ENCODE measurements around the gene ARL6IP4.
"Not testable (repeated sequence)": the region's sequence is repeated elsewhere in the genome, so short reads cannot be mapped to it uniquely, and the experiment has no call there.

The ARL6IP4 gene

DNA sequence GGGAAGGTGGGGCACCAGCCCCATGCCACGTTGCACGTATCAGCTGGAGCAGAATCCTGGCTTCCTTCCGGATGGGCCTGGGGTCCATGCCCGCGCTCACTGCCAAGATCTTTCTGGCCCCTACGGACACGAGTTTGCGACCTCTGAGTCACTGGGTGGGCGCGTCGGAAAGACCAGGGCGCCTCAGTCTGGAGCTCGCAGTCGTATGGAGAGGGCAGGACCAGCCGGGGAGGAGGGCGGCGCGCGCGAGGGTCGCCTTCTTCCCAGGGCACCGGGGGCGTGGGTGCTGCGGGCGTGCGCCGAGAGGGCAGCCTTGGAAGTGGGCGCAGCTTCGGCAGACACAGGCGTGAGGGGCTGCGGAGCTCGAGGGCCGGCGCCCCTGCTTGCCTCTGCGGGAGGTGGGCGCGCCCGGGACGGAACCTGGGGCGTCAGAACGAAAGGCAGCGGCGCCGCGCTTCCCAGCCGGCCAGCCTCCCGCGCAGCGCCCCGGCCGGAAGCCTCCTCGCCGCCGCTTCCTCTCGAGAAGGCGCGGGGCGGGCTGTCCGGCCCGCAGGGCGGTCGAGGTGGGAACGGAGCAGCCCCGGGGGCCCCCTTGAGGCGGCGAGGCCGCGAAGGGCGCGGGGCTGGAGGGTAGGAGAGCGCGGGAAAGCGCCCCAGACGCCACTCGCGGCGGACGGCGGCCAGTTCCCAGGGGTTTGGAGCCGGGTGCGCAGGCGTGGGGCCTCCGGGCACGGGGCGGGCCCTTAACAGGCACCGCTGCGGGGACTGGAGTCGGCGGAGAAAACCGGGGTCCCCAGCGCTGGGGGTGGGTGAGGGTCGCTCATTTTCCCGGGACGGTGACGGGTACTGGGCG, at the start of gene ARL6IP4:
ARL6IP4 (plus strand) TSS at position 499 of the 853 bp plus-strand sequence. CDS start 459 bp downstream, outside the sequence.
- peak; percentile 28 for DNase-seq (ENCODE audit: low read depth, low spot score)

DNA sequence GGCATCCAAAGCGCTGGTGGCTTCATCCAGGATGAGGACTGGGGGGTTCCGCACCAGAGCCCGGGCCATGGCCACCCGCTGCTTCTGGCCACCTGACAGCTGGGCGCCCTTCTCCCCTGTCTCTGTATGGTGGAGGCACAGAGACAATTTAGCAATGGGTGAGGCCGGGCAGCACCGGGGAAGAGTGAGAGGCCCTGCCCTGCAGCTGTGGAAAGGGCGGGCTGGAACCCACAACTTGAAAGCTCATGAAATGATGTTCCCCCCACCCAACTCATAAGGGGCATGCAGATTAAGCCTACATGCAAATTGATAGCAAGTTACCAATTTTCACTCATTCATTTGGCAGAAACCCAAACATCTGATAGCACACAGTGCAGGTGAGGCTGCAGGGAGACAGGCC, 48.3 kb upstream of the ARL6IP4 start:
- DNase-seq (ENCODE audit: low read depth, low spot score), result no peak

DNA sequence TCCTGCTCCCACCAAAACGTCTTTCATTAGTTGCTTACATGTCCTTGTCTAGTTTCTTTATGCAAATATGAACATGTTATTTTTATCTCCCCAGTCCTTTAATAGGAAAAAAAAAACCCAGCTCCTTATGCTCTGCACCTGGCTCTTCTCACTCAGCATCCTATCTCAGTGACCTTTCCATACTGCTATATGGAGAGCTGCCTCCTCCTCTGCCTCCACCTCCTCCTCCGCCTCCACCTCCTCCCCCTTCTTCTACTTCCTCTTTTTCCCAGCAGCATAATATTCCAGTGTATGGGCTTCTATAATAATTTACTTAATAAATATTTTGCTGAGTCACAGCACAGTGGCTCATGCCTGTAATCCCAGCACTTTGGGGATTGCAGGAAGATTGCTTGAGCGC, 45.8 kb upstream of the ARL6IP4 start:
- no peak for DNase-seq (ENCODE audit: low read depth, low spot score)

DNA sequence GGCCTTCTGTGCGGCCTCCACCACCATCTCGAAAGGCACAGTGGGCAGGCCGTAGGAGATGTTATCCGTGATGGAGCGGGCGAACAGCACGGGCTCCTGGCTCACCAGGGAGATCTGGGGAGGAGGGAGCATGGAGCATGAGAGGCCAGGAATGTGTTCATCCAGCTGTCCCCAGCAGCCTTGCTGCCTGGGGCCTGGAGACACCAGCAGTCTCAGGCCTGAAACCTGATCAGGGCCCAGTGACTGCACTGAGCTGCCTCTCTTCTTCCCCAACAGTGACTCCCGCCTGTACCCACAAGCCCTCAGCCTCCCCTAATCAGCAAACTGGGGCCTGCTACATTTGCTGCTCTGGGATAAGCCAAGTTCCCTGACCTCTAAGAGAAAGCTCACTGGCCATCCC, 45.2 kb upstream of the ARL6IP4 start:
- DNase-seq (ENCODE audit: low read depth, low spot score), result no peak

DNA sequence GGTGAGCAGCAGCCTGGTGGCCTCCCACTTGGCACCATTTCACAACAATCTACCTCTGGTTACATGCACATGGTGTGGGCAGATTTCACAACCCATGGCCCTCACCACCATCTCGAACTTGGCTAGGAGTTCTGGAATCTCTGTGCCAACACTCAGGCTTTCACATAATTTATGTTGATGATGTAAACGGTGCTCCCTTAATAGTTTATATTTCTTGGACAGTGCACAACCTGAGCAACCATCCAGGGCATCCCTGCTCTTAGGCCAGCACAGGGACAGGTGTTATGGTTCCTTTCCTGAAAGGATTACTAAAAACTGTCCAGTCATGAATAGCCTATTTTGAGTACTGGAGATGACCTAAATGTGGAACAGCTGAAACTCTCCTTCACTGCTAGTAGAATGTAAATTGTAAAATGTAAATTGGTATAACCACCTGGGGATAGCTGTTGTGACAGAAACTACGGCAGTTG, 42.8 kb upstream of the ARL6IP4 start:
- no peak for DNase-seq (ENCODE audit: low read depth, low spot score)

DNA sequence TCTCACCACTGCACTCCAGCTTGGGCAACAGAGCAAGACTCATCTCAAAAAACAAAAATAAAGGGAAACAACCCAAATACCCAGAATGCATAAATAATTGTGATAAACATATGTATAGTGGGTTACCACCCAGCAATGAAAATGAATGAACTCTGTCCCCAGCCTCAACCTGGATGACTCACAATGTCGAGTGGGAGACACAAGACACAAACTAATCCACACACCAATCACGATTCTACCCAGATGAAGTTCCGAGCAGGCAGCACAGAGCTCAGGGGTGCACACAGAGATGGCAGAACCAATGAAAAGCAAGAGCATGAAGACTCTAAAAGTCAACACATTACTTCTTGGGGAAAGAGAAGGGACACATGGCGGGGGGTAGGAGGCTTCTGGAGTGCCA, 41.4 kb upstream of the ARL6IP4 start:
- no peak for DNase-seq (ENCODE audit: low read depth, low spot score)

DNA sequence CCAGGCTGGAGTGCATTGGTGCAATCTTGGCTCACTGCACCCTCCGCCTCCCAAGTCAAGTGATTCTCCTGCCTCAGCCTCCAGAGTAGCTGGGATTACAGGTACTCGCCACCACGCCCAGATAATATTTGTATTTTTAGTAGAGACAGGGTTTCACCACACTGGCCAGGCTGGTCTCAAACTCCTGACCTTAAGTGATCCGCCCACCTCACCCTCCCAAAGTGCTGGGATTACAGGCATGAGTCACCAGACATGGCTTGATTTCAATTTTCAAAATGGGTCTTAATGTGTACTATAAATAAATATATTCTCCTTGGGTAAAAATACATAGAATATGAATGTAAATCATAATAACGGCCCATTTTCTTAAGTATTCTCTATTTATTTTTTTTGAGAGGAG, 39.1 kb upstream of the ARL6IP4 start:
- DNase-seq (ENCODE audit: low read depth, low spot score), result not testable (repeated sequence)

DNA sequence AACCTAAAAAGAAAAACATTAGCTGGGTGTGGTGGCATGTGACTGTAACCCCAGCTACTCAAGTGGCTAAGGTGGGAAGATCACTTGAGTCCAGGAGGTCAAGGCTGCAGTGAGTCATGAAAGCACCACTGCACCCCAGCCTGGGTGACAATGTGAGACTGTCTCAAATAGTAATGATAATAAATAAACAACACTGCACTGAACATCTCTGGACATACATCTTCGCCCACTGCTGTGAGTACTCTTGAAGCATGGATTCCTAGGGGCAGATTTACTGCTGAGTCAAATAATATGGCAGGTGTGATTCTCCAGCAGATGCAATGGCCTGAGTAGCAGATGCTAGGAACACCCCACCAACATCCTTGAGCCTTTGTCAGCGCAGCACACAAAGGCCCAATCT, 37.8 kb upstream of the ARL6IP4 start:
- no peak for DNase-seq (ENCODE audit: low read depth, low spot score)

DNA sequence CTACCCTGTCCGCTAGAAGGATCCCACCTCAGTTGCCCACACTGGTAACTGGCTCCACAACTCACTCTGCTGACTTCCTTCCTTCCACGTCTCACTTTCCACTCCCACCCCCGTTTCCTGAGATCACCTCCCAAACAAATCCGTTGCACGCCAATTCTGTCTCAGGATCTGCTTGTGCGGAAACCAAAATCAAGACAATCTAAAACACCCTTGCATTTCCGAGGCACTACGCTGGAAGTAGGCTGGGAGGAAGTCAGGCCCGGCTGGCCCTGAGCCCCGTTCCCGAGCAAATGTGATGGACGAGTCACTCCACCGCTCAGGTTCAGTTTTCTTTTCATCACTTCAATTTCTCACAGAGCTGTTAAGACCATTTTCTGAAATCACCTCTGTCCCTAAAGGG, 37.3 kb upstream of the ARL6IP4 start:
- no peak for DNase-seq (ENCODE audit: low read depth, low spot score)

DNA sequence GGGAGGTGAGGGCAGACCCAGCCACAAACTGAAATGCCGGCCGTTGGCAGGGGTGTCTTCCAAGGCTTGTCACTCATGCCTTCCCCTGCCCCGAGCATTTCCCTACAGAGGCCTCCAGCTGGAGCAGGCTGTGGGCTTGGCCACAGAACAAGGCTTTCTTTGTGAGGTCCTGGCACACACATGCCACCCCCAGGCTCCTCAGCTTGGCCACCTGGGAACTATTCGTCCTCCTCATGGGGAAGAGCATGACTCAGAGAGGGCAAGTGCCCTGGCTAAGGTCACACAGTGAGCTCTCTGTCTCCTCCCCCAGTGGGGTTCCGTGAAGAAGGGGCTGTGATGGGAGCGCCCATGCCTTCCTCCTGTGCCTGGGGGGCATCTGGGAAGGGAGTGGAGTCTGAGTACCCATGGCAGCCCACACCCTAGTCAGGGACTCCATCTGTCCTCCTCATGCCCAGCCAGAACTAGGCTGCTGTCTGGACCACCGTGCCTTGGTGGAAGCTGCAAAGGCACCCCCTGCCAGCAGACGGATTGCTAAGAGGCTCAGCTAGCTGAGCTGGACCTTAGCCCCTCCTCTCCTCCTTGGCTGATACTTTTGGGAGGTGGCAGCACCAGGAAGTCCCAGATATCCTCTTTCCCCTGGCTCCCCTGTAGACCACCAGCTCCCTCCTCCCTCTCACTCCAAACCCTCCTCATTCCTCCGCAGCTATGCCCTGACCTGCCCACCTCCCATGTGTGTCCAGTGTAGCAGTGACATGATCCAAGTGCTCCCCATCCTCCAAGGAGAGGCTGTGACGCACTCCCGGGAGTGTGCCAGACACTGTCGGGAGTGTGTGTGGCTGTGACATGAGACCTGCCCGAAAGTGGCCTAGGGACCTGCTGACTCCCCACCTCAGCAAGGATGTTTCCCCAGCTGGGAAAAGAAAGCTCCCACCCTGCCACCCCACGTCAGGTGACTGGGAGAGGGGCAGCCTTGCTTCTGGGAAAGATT, 35.6 kb upstream of the ARL6IP4 start:
- DNase-seq (ENCODE audit: low read depth, low spot score), result no peak

DNA sequence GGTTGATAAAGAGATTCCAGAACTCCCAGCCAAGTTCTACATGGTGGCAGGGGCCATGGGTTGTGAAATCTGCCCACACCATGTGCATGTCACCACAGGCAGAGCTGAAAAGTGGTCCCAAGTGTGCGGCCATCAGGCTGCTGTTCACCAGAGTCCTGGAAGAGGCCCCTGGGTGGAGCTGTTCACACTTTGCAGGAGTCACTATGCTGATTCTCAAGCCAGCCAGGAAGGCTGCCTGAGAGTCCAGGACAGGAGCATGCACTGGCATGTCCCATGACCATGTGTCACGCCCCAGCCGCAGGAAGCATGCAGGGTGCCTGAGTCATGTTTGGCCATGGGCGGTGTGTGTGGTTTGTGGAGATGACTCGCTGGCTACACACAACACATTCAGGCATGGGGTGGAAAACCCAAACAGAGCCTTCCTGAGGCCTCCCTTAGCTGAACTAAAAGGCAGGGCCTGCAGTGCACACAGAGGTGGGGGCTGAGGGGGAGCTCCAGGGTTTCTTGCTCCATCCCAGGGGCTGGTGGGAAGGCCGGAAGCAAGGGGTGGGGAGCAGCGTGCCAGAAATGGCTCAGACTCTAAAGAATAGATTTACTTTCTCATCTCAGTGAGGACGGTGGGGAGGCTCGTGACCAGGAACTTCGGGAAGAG, 33.7 kb upstream of the ARL6IP4 start:
- peak; percentile 27 for DNase-seq (ENCODE audit: low read depth, low spot score)

DNA sequence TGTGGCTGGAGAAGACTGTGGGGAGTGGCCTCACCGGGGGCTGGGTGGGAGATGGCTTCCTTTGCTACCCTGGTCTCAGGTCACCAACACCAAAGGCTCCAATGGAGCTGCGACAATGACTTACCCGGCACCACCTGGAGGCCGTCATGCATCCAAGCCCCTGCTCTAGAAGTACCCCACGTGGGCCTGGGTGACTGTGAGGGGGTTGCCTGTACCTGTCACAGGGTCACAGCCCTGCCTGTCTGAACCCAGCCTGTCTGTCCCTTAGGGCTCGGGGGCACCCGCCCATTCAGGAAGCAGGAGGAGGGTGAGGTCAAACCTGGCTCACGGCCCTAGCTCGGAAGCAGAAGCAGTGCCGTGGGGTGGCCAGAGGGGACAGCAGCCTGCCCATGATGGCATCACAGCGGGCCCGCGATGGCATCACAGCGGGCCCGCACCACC, 33.1 kb upstream of the ARL6IP4 start:
- DNase-seq (ENCODE audit: low read depth, low spot score), result no peak

DNA sequence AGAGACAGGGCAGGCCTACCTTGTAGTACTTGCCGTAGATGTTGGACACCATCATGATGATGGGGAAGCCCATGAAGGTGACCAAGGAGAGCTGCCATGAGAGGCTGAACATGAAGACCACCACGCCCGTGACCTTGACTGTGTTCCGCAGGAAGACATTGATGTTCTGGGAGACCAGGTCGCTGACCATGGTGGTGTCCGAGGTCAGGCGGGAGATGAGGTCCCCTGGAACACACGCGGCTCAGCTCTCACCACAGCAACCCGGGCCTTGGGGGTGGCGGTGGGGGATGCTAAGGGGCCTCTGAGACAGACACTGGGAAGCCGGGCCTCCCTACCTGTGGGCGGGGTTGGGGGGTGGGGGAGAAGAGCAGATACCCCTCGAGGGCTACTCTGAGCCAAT, 31.9 kb upstream of the ARL6IP4 start:
- no peak for DNase-seq (ENCODE audit: low read depth, low spot score)

DNA sequence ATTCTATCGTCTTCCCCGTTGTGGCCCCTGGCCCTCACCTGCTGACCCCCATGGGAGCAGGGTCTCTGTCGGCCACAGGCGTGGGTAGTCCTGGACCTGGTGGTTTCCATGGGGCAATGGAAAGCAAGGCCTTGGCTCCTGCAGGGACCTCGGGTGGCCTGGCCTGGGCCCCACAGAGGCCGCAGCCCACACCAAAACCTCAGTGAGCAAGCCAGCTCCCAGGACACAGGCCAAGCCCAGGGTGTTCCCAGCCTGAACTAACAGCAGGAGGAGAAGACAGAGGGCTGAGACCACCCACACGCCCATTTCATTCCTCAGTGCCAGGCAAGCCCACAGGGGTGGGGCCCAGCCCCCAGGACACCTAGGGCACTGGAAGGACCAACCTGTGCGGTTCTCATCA, 31.1 kb upstream of the ARL6IP4 start:
- no peak for DNase-seq (ENCODE audit: low read depth, low spot score)

DNA sequence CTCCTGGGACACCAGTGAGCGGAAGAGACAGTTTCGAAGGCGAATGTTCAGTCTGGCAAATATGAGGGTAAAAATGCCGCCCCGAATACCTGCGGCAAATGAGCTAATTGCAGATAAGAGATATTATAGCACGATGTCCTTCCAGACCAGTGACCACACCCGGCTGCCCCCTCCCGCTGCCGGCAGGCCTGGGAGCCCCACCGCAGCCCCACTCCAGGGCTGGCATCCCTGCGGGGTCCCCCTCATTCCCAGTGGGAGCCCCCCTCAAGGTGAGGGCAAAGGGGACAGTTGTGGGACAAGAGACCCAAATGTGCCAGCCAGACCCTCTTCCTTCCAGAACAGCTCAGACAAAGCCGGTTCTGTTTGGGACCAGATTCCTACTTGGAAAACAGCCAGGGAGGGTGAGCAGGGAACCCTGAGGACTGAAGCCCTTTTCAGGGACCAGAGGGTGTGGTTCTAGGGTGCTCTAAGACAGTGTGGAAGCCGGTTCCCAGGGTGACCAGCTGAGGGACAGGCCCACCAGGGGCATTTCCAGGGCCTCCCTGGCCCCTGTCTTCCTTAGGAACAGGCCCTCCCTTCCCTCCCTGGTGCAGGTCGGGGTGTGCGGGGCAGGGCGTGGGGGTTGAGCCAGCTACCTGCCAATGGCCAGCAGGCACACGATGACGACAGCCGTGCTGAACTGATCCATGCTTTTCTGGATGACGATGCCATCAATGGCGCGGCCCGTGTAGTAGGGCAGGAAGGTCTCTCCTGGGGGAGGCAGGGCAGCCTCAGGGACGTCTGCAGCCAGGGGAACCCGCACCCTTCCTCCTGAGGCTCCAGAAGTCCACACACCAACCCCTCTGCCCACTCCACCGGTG, 30.4 kb upstream of the ARL6IP4 start:
- no peak for DNase-seq (ENCODE audit: low read depth, low spot score)

DNA sequence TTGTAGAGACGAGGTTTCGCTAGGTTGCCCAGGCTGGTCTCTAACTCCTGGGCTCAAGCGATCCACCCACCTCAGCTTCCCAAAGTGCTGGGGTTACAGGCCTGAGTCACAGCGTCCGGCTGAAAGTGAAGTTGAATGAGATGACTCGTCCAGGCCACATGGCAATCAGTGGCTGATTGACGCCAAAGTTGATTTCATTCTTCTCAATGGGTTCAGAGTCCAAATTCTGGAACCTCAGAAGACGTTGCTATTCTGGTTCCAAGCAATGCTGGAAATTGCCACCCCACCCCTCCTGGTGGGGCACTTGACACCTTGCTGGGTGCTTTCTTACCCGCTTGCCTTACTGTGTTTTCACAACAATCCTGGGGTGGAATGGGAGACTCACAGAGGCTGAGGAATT, 29.1 kb upstream of the ARL6IP4 start:
- no peak for DNase-seq (ENCODE audit: low read depth, low spot score)

DNA sequence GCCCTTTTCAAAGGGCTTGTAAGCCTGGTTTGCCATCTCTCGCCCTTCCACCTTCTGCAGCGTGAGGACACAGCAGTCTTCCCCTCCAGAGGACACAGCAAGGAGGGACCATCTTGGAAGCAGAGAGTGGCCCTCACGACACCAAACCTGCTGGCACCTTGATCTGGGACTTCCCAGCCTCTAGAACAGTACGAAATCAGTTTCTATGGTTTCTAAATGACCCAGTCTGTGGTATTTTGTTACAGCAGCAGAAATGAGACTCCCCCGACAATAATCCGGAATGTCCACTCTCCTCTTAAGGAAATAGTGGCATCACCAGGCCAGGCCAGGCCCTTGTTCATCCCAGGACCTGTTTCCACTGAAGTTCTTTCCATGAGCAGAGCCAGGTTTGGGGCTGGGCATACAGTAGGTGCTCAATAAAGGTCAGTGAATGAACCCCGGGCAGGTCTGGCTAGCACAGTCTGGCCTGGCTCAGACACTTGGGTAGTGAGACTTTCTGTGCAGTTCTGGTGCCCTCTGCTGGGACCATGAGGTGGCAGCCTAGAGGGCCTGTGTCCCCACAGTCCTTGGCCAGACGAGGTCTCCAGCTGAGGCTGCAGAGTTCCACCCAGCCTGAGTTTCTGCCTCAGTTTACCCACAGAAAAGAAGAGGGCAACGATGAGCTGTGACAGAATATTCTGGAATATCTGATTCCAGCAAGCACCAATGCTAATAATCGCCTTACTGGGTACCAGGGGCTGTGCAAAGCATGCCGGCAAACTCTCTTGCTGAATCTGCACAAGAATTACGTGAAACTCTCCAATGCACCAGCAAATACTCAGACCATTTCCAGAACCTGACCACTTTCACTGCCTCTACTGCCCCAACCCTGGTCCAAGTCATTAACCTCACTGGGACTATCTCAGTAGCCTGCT, 28.2 kb upstream of the ARL6IP4 start:
- peak; percentile 49 for DNase-seq (ENCODE audit: low read depth, low spot score)

DNA sequence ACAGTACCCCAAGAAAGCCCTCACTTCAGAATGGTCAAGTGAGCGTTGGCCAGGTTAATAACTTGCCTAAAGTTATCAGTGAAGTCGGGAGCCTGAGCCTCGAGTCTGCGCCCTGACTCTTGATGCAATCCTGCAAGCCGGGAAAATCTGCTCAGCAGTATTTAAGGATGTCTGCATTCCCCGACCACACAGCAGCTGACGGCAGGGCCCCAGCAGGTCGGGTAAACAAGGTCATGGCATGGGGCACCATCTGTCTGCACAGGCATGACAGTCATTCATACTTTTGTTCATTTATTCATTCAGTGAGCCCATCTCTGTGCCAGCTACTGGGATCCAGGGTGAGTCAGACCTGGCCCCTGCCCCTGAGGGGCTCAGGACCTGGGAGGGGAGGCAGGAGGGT, 25.3 kb upstream of the ARL6IP4 start:
- DNase-seq (ENCODE audit: low read depth, low spot score), result no peak

DNA sequence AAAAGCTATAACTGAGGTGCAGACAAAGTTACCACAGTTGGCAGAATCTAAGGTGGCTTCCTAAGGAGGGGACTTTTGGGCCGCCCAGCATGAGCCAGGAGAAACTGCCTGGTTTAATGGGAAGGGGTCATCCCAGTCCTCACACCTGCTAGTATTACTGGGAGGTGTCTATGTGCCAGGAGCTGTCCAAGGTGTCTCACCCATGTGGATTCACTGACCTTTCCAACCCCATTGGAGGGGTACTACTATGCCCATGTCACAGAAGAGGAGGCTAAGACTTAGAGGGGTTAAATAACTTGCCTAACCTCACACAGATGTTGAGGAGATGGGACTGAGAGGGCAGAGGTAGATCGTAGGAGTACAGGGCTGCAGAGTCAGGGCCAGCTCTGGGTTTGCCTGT, 24.4 kb upstream of the ARL6IP4 start:
- DNase-seq (ENCODE audit: low read depth, low spot score), result no peak

Measured in activated CD4-positive, CD25-positive, alpha-beta regulatory T cell treated with anti-CD3 and anti-CD28 coated beads, Interleukin-2, amount 50 U/mL, for 16 hours (primary cell).